Testis (tissue), 2 donors: ENCODE data around the gene KRTAP5-9.

Experiments used
- CTCF ChIP-seq, 3 experiments: fragments of 450-650 bp in 2 of 3; fragments of 200-600 bp in 1 of 3; sonication (generic) in 1 of 3; IDR thresholded peaks; one replicate each; pipeline ENCODE4 v1.5.1; 2016 to 2019; ENCODE audit warnings: antibody characterized with exemption in 3 of 3, mild to moderate bottlenecking in 2 of 3, moderate library complexity in 1 of 3
- POLR2A ChIP-seq: fragments of 450-650 bp; IDR thresholded peaks from one replicate; pipeline ENCODE4 v1.6.1; 2017; ENCODE audit warnings: antibody characterized with exemption, mild to moderate bottlenecking, moderate library complexity

- TF ChIP-seq POLR2A (no peak), CTCF (IDR thresholded peaks at IDR 0.05) (no peak)
Observed at GRCh38 chr11:71539017-71539416, 9.2 kb upstream of the KRTAP5-9 start.
